Left ventricle myocardium inferior (tissue), 1 donor: ENCODE data around the gene LSM7. TPM values are rescaled to one million over a fixed set of nuclear protein-coding genes. Genes with fewer than 3 reads are reported as not detected.

Source experiments
- DNase-seq: peaks from one replicate; pipeline ENCODE4 v3.0.0-alpha.2; 2020
- H3K27ac ChIP-seq: fragments of 200-600 bp; replicated peaks from 2 replicates; pipeline ENCODE4 v1.8.0; 2021
- H3K27me3 ChIP-seq: fragments of 200-600 bp; 2 replicates; pipeline ENCODE4 v1.8.0; 2021; ENCODE audit warnings: low read depth
- H3K36me3 ChIP-seq: fragments of 200-600 bp; 2 replicates; pipeline ENCODE4 v1.8.0; 2021
- H3K4me1 ChIP-seq: fragments of 200-600 bp; 2 replicates; pipeline ENCODE4 v1.8.0; 2021
- H3K4me3 ChIP-seq: fragments of 200-600 bp; 2 replicates; pipeline ENCODE4 v1.8.0; 2021; ENCODE audit warnings: mild to moderate bottlenecking, moderate library complexity
- H3K9me3 ChIP-seq: fragments of 200-600 bp; replicated peaks from 2 replicates; pipeline ENCODE4 v1.8.0; 2021
- CTCF ChIP-seq: fragments of 200-600 bp; IDR thresholded peaks from 2 replicates; pipeline ENCODE4 v1.8.0; 2021; ENCODE audit warnings: antibody characterized with exemption, mild to moderate bottlenecking, borderline replicate concordance
- intact Hi-C: fragments of 100-400 bp; cut with micrococcal nuclease; formaldehyde crosslinking; loops from one replicate; pipeline ENCODE4 v1.11.0; 2022
- total RNA-seq: library from RNA; stranded (reverse); fragmentation: NEBNext Ultra II Directional; extraction: Animal tissue kit (Norgen Biotek cat#: 25700); gene quantifications from one replicate; pipeline ENCODE4 v1.2.1, GENCODE V29; 2021
- donor health status: DM: no; HTN: yes; CAD: no; lungs with severe emphysema.

Gene LSM7
- total RNA-seq, 1 donor from 2014 or later = 41.1 TPM

GRCh38 chr19:2315121-2315817, 13.1 kb downstream of the LSM7 start:
- intact Hi-C loops = no loop called here
- no peak for TF ChIP-seq CTCF
- Histone ChIP-seq H3K36me3 (no peaks in the 10 kb centered on the region), H3K4me1 (peaks cover 17% of the 10 kb centered on the region), H3K27ac (no peak overlapping the region), H3K9me3 (peaks cover 14% of the 10 kb centered on the region), H3K4me3 (no peak overlapping the region), H3K27me3 (peaks cover 39% of the 10 kb centered on the region)
- DNase-seq = no peak

DNA sequence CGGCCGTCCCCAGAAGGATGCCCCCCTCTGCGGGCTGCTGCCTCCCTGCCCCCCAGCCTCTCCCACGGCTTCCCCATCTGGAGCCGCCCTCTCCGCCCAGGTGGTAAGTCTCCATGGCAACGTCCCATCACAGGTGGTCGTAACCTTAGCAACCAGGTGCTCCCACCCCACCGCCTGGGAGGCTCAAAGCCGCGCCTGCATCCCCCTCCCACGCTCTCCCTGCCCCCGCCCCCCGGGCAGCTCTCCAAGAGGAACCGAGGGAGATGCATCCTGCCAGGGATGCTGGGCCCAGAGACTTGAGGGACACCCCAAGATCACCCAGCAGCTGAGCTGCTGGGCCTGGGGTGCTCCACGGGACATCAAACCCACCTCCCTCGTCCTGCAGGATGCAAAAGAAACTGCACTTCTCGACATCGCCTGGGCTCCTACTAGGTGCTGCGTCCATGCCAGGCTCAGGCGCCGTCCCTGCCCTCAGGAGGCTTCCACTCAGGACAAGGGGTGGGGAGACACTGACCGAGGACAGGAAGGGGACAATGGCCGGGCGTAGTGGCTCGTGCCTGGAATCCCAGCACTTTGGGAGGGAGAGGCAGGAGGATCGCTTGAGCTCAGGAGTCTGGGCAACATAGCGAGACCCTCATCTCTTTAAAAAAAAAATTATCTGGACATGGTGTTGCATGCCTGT, 15.4 kb downstream of the LSM7 start:
- DNase-seq = no peak
- no peaks in the 10 kb centered on the region for H3K36me3 ChIP-seq
- peaks cover 62% of the 10 kb centered on the region for H3K27me3 ChIP-seq
- H3K4me3 ChIP-seq = no peak overlapping the region
- intact Hi-C loops = no loop called here
- H3K4me1 ChIP-seq = peaks cover 7% of the 10 kb centered on the region
- no peak overlapping the region for H3K27ac ChIP-seq
- TF ChIP-seq CTCF = no peak
- H3K9me3 ChIP-seq = peaks cover 14% of the 10 kb centered on the region

DNA sequence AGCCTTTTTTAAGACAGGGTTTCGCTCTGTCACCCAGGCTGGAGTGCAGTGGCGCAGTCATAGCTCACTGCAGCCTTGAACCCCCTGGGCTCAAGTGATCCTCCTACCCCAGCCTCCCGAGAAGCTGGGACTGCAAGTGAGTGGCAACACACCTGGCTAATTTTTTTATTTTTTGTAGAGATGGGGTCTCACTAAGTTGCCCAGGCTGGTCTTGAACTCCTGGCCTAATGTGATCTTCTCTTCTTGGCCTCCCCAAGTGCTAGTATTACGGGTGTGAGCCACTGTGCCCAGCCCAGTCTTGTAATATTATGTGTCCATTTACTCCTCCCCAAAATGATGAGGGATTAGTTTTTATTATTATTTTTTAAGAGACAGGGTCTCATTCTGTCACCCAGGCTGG, 17.3 kb downstream of the LSM7 start:
- DNase-seq = no peak
- H3K9me3 ChIP-seq = peaks cover 14% of the 10 kb centered on the region
- H3K4me3 ChIP-seq = no peak overlapping the region
- no peaks in the 10 kb centered on the region for H3K36me3 ChIP-seq
- intact Hi-C loops = no loop called here
- TF ChIP-seq CTCF = no peak
- peaks cover 9% of the 10 kb centered on the region for H3K4me1 ChIP-seq
- peaks cover 80% of the 10 kb centered on the region for H3K27me3 ChIP-seq
- no peak overlapping the region for H3K27ac ChIP-seq

GRCh38 chr19:2309734-2310362, 18.5 kb downstream of the LSM7 start:
- Histone ChIP-seq H3K4me1 (peaks cover 4% of the 10 kb centered on the region), H3K27ac (no peak overlapping the region), H3K4me3 (no peak overlapping the region), H3K36me3 (no peaks in the 10 kb centered on the region), H3K9me3 (peaks cover 5% of the 10 kb centered on the region), H3K27me3 (peaks cover 89% of the 10 kb centered on the region)
- no peak for DNase-seq
- intact Hi-C loops = no loop called here
- no peak for TF ChIP-seq CTCF

- DNase-seq = no peak
- H3K27me3 ChIP-seq = peaks cover 86% of the 10 kb centered on the region
- intact Hi-C loops = no loop called here
These were observed 20.3 kb downstream of the LSM7 start, which contains the start of gene LINGO3 for GRCh38 chr19:2308114-2308556. Gene LINGO3 (minus strand): TSS chr19:2308154. CDS start chr19:2291776, 16,378 bp downstream.

More at GRCh38 chr19:2308114-2308556, 20.3 kb downstream of the LSM7 start, which contains the start of gene LINGO3:
- Histone ChIP-seq H3K36me3 (no peaks in the 10 kb centered on the region), H3K9me3 (no peaks in the 10 kb centered on the region), H3K4me1 (peaks cover 4% of the 10 kb centered on the region), H3K27ac (no peak within 1 kb of the TSS), H3K4me3 (peak within 1 kb of the TSS; percentile 15)
- no peak for TF ChIP-seq CTCF
